Measurements from ENCODE around the gene RFX7. TPM values are rescaled to one million over a fixed set of nuclear protein-coding genes. Genes with fewer than 3 reads are reported as not detected.

RFX7 gene
- total and polyA plus RNA-seq, 2 of the 8 experiments (the other 6 are each of a cell fraction or from before 2014, with no cell fraction given), result 10.4 to 40.9 TPM

DNA sequence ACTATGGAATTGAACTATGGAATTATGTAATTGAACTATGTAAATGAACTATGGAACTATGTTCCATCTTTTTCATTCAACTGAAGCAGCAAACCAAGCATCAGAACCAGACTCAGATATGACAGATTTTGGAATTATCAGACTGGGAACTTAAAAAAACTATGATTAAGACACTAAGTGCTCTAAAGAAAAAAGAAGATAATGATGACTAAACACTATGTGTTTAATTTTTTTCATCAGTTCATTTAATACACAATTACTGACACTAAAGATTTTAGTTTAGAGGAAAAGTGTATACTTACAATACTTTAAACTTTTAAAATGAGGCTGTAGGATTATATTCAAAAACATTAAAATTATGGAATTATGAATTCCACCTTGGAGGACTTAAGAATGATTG lies 15.3 kb downstream of the RFX7 start (continued):
- TF ChIP-seq TCF12 (IDR thresholded peaks at IDR 0.05; ENCODE audit: low read depth, low read length), result no peak

All from H1 (cell line).